CD4-positive, CD25-positive, alpha-beta regulatory T cell (primary cell): ENCODE results near the gene JAKMIP3. TPM values are rescaled to one million over a fixed set of nuclear protein-coding genes. Genes with fewer than 3 reads are reported as not detected.
A peak's percentile ranks its signal among the peaks of the same experiment; 100 is the strongest.

Experiments
- ATAC-seq, 2 donors: fragments of 150-1000 bp; cut with Tn5 transposase; one replicate each; pipeline ENCODE4 v1.10.0; 2021; ENCODE audit warnings: low read depth in 2 of 2, moderate number of reproducible peaks in 2 of 2, moderate library complexity in 1 of 2
- DNase-seq, 3 donors: peaks; one replicate each; pipeline versions ENCODE4 v3.0.0 to v3.0.0-alpha.2; 2012 to 2022; ENCODE audit warnings: mixed read lengths in 1 of 3
- H3K27ac ChIP-seq: one replicate; pipeline ENCODE4 v1.7.0; 2013; ENCODE audit warnings: mild to moderate bottlenecking, low read length; ENCODE audit not compliant: insufficient read depth, poor library complexity, severe bottlenecking
- H3K27me3 ChIP-seq: one replicate; pipeline ENCODE4 v1.7.0; 2013; ENCODE audit warnings: low read length; ENCODE audit not compliant: control insufficient read depth, insufficient read depth
- H3K36me3 ChIP-seq: one replicate; pipeline ENCODE4 v1.7.0; 2013; ENCODE audit warnings: mild to moderate bottlenecking, low read length, moderate library complexity; ENCODE audit not compliant: control insufficient read depth, insufficient read depth
- H3K4me1 ChIP-seq: 2 replicates; pipeline ENCODE4 v1.7.0; 2013; ENCODE audit warnings: mild to moderate bottlenecking, low read length; ENCODE audit not compliant: insufficient read depth, control insufficient read depth, poor library complexity, severe bottlenecking
- H3K4me3 ChIP-seq: one replicate; pipeline ENCODE4 v1.7.0; 2013; ENCODE audit warnings: low read depth, mild to moderate bottlenecking, low read length, moderate library complexity
- H3K9me3 ChIP-seq, 2 experiments: 1 replicate in 1 of 2; 2 replicates in 1 of 2; pipeline ENCODE4 v1.7.0; 2013; ENCODE audit warnings: low read length in 2 of 2, mild to moderate bottlenecking in 1 of 2, moderate library complexity in 1 of 2; ENCODE audit not compliant: control insufficient read depth in 2 of 2
- H3K27ac Mint-ChIP-seq, 3 donors: one replicate each; pipeline ENCODE4 v1.8.0; 2020 to 2022; ENCODE audit warnings: mild to moderate bottlenecking in 3 of 3, mixed read lengths in 3 of 3, moderate library complexity in 2 of 3
- H3K27me3 Mint-ChIP-seq: one replicate; pipeline ENCODE4 v1.8.0; 2022; ENCODE audit warnings: mild to moderate bottlenecking, mixed read lengths
- H3K36me3 Mint-ChIP-seq: one replicate; pipeline ENCODE4 v1.8.0; 2020; ENCODE audit warnings: mixed read lengths
- H3K4me1 Mint-ChIP-seq, 4 donors: one replicate each; pipeline ENCODE4 v1.8.0; 2020 to 2022; ENCODE audit warnings: mixed read lengths in 4 of 4, mild to moderate bottlenecking in 1 of 4
- H3K4me3 Mint-ChIP-seq, 4 donors: one replicate each; pipeline ENCODE4 v1.8.0; 2020 to 2022; ENCODE audit warnings: mild to moderate bottlenecking in 4 of 4, mixed read lengths in 4 of 4, moderate library complexity in 3 of 4
- H3K9me3 Mint-ChIP-seq, 7 donors: one replicate each; pipeline ENCODE4 v1.8.0; 2020 to 2022; ENCODE audit warnings: mixed read lengths in 7 of 7, mild to moderate bottlenecking in 3 of 7, moderate library complexity in 2 of 7
- polyA plus RNA-seq, 4 donors: library from polyadenylated mRNA; unstranded; fragments of 300-500 nt; fragmentation: Illumina TruSeq; gene quantifications; one replicate each; pipeline ENCODE4 v1.2.3, GENCODE V29; 2021
- total RNA-seq: library from RNA; stranded (reverse); gene quantifications from one replicate; pipeline ENCODE4 v1.2.3, GENCODE V29; 2022

JAKMIP3 gene
- total and polyA plus RNA-seq, 5 donors from 2014 or later = 0.42 TPM; not detected in 4

GRCh38 chr10:132023092-132023811, 42.5 kb upstream of the JAKMIP3 start:
- H3K27me3 Mint-ChIP-seq = peaks cover 38% of the 10 kb centered on the region
- Histone ChIP-seq H3K36me3 (no peaks in the 10 kb centered on the region), H3K4me1 (no peaks in the 10 kb centered on the region), H3K4me3 (no peak overlapping the region), H3K27me3 (no peaks in the 10 kb centered on the region), H3K9me3 (no peaks in the 10 kb centered on the region), H3K27ac (no peak overlapping the region)
- H3K4me3 Mint-ChIP-seq = peak overlapping the region in 1 of 4 donors; percentile 60
- peak overlapping the region in 1 of 3 donors; percentile 9 for H3K27ac Mint-ChIP-seq
- H3K9me3 Mint-ChIP-seq = peaks cover 0 to 2% (median 0%) of the 10 kb centered on the region in 7 donors
- ATAC-seq (peak; percentile 61 to 78), DNase-seq (peak; percentile 56 to 76 (median 64))
- H3K4me1 Mint-ChIP-seq = peaks cover 4 to 7% (median 5%) of the 10 kb centered on the region in 4 donors
- no peaks in the 10 kb centered on the region for H3K36me3 Mint-ChIP-seq

GRCh38 chr10:132027423-132027983, 38.2 kb upstream of the JAKMIP3 start:
- peaks cover 4 to 7% (median 5%) of the 10 kb centered on the region in 4 donors for H3K4me1 Mint-ChIP-seq
- H3K9me3 ChIP-seq = no peaks in the 10 kb centered on the region
- peaks cover 42% of the 10 kb centered on the region for H3K27me3 Mint-ChIP-seq
- H3K4me3 Mint-ChIP-seq = no peak overlapping the region
- H3K9me3 Mint-ChIP-seq = peaks cover 0 to 2% (median 0%) of the 10 kb centered on the region in 7 donors
- no peaks in the 10 kb centered on the region for H3K4me1 ChIP-seq
- ATAC-seq (no peak), DNase-seq (no peak)
- H3K27me3 ChIP-seq = no peaks in the 10 kb centered on the region
- H3K27ac ChIP-seq = no peak overlapping the region
- H3K4me3 ChIP-seq = no peak overlapping the region
- no peaks in the 10 kb centered on the region for H3K36me3 ChIP-seq
- no peak overlapping the region for H3K27ac Mint-ChIP-seq
- no peaks in the 10 kb centered on the region for H3K36me3 Mint-ChIP-seq

GRCh38 chr10:132028706-132029105, 37.0 kb upstream of the JAKMIP3 start:
- ATAC-seq (no peak), DNase-seq (no peak)
- Mint-ChIP-seq H3K36me3 (no peaks in the 10 kb centered on the region), H3K4me1 (no peaks in the 10 kb centered on the region), H3K9me3 (peaks cover 0 to 2% (median 0%) of the 10 kb centered on the region in 7 donors), H3K27ac (no peak overlapping the region), H3K27me3 (peaks cover 41% of the 10 kb centered on the region), H3K4me3 (no peak overlapping the region)
- Histone ChIP-seq H3K27ac (no peak overlapping the region), H3K27me3 (no peaks in the 10 kb centered on the region), H3K9me3 (no peaks in the 10 kb centered on the region), H3K4me1 (no peaks in the 10 kb centered on the region), H3K36me3 (no peaks in the 10 kb centered on the region), H3K4me3 (no peak overlapping the region)

GRCh38 chr10:132030898-132031463, 34.8 kb upstream of the JAKMIP3 start:
- Histone ChIP-seq H3K4me3 (no peak overlapping the region), H3K4me1 (no peaks in the 10 kb centered on the region), H3K36me3 (no peaks in the 10 kb centered on the region), H3K9me3 (no peaks in the 10 kb centered on the region), H3K27me3 (peaks cover 6% of the 10 kb centered on the region), H3K27ac (no peak overlapping the region)
- Mint-ChIP-seq H3K9me3 (peaks cover 0 to 2% (median 0%) of the 10 kb centered on the region in 7 donors), H3K27me3 (peaks cover 46% of the 10 kb centered on the region), H3K4me1 (peaks cover 0 to 2% (median 0%) of the 10 kb centered on the region in 4 donors), H3K4me3 (no peak overlapping the region), H3K36me3 (no peaks in the 10 kb centered on the region), H3K27ac (no peak overlapping the region)
- ATAC-seq (no peak), DNase-seq (no peak)

GRCh38 chr10:132033632-132034031, 32.1 kb upstream of the JAKMIP3 start:
- Histone ChIP-seq H3K36me3 (no peaks in the 10 kb centered on the region), H3K9me3 (no peaks in the 10 kb centered on the region), H3K4me1 (no peaks in the 10 kb centered on the region), H3K4me3 (no peak overlapping the region), H3K27ac (no peak overlapping the region), H3K27me3 (peaks cover 6% of the 10 kb centered on the region)
- Mint-ChIP-seq H3K4me3 (no peak overlapping the region), H3K27me3 (peaks cover 40% of the 10 kb centered on the region), H3K36me3 (no peaks in the 10 kb centered on the region), H3K4me1 (peaks cover 0 to 6% (median 0%) of the 10 kb centered on the region in 4 donors), H3K27ac (no peak overlapping the region), H3K9me3 (no peaks in the 10 kb centered on the region)
- DNase-seq = no peak
- ATAC-seq = no peak

GRCh38 chr10:132035476-132035875, 30.3 kb upstream of the JAKMIP3 start:
- no peaks in the 10 kb centered on the region for H3K36me3 Mint-ChIP-seq
- Histone ChIP-seq H3K36me3 (no peaks in the 10 kb centered on the region), H3K27ac (no peak overlapping the region), H3K27me3 (peaks cover 6% of the 10 kb centered on the region), H3K4me1 (no peaks in the 10 kb centered on the region), H3K4me3 (no peak overlapping the region), H3K9me3 (no peaks in the 10 kb centered on the region)
- no peak for ATAC-seq
- peaks cover 0 to 6% (median 0%) of the 10 kb centered on the region in 4 donors for H3K4me1 Mint-ChIP-seq
- peak overlapping the region in 1 of 4 donors; percentile 46 for H3K4me3 Mint-ChIP-seq
- H3K9me3 Mint-ChIP-seq = peaks cover 0 to 2% (median 0%) of the 10 kb centered on the region in 7 donors
- H3K27ac Mint-ChIP-seq = no peak overlapping the region
- H3K27me3 Mint-ChIP-seq = peaks cover 53% of the 10 kb centered on the region
- no peak for DNase-seq

GRCh38 chr10:132036153-132036886, 29.4 kb upstream of the JAKMIP3 start:
- no peak overlapping the region for H3K27ac ChIP-seq
- no peak overlapping the region for H3K4me3 ChIP-seq
- peaks cover 6% of the 10 kb centered on the region for H3K27me3 ChIP-seq
- H3K4me1 Mint-ChIP-seq = peaks cover 0 to 6% (median 0%) of the 10 kb centered on the region in 4 donors
- H3K36me3 ChIP-seq = no peaks in the 10 kb centered on the region
- H3K36me3 Mint-ChIP-seq = no peaks in the 10 kb centered on the region
- ATAC-seq (no peak), DNase-seq (no peak)
- H3K27me3 Mint-ChIP-seq = peaks cover 49% of the 10 kb centered on the region
- H3K4me3 Mint-ChIP-seq = no peak overlapping the region
- no peaks in the 10 kb centered on the region for H3K9me3 ChIP-seq
- no peaks in the 10 kb centered on the region for H3K4me1 ChIP-seq
- no peak overlapping the region for H3K27ac Mint-ChIP-seq
- peaks cover 0 to 2% (median 0%) of the 10 kb centered on the region in 7 donors for H3K9me3 Mint-ChIP-seq
